HG02852 (cell line): ENCODE measurements around the gene PSMA8.
"Not testable (repeated sequence)": the region's sequence is repeated elsewhere in the genome, so short reads cannot be mapped to it uniquely, and the experiment has no call there.

ENCODE experiments used
- ATAC-seq: cut with Tn5 transposase; IDR thresholded peaks from one replicate; pipeline ENCODE4 v1.9.1; 2021; ENCODE audit warnings: mild to moderate bottlenecking, moderate library complexity; ENCODE audit not compliant: unreplicated experiment

PSMA8 gene

DNA sequence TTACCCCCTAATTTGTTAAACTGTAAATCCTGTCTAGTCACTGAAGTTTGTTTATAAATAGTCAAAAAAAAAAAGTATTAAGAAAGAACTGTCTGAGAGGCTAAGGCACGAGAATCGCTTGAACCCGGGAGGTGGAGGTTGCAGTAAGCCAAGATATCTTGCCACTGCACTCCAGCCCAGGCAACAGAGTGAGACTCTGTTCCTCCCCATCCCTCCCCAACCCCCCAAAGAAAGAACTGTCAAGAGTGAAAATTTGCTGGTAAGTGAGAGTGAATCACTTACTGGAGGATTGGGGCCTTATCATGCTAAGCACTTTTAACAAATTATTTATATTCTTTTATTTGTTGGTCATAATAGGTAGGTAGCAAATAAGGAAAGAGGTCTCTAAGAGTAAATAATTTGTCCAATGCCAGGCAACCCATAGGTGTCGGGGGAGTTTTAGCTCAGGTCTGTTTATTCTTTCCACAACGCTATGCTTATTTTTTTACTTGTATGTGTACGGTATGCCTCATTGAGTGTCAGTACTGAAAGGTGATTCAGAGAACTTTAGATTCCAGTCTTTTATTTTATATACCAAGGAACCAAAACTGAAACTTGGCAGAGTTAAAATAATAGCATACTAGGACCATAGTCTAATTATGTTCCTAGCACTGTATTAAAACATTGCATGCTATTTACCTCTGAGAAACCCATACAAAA is 95.0 kb downstream of the PSMA8 start:
- no peak for ATAC-seq

DNA sequence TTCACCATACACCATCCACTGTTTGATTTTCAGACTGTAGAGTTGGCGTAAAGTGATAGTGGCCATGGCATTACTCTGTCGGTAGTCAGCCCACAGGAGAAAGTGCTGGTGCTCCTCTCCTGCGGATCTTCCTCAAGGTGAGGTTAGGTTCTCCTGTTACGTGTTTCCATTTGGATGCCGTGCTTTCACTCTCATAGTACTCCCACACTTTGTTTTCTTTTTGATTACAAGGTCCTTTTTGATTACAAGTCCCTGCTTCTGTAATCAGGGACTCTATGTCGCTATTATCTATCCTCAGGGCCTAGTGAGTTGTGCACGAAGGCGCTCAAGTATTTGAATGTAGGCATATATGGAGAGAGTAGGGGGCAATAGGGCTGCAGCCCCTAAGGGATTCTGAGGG is 96.8 kb downstream of the PSMA8 start:
- ATAC-seq, result no peak

DNA sequence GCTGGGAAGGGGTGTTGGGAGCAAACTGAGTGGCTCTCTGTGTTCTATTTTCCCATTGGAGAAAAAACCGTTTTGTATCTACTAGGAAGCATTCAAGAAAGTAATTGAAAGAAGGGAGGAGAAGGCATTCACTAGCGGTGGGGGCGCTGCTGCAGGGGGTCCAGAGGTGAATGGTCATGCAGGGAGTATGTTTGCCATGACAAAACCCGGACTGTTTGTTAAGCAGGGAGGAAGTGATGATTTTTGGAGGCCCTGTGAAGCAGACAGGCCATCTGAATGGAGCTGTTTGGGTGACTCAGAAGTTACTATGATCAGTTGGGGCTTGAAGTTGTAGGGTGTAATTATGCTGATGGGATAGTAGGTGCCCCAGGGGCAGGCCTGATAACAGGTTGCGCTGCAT is 99.5 kb downstream of the PSMA8 start:
- no peak for ATAC-seq

DNA sequence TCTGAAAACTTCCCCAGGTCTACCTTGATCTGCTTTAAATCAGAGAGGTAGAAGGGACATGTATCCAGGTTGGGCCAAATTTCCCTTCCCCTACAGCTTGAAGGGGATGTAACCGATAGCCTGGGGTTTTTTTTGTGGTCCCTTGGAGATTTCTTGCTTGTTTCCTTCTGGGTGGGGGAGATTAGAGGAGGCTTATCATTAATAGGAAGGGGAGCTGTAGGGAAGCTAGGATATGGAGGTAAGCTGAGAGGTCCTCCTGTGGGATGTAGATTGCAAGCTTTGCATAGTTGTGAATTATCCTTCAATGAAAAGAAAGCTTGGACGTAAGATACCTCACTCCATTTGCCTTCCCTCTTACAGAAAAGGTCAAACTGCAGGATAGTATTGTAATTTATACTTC is 103.7 kb downstream of the PSMA8 start:
- ATAC-seq, result not testable (repeated sequence)

DNA sequence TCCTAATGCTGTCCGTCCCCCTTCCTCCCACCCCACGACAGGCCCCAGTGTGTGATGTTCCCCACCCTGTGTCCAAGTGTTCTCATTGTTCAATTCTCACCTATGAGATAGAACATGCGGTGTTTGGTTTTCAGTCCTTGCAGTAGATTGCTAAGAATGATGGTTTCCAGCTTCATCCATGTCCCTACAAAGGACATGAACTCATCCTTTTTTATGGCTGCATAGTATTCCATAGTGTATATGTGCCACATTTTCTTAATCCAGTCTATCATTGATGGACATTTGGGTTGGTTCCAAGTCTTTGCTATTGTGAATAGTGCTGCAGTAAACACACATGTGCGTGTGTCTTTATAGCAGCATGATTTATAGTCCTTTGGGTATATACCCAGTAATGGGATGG is 105.0 kb downstream of the PSMA8 start:
- ATAC-seq, result not testable (repeated sequence)

DNA sequence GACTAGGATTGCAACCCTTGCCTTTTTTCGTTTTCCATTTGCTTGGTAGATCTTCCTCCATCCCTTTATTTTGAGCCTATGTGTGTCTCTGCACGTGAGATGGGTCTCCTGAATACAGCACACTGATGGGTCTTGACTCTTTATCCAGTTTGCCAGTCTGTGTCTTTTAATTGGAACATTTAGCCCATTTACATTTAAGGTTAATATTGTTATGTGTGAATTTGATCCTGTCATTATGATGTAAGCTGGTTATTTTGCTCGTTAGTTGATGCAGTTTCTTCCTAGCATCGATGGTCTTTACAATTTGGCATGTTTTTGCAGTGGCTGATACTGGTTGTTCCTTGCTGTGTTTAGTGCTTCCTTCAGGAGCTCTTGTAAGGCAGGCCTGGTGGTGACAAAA is 108.7 kb downstream of the PSMA8 start:
- ATAC-seq, result not testable (repeated sequence)
